Measurements from ENCODE around the gene PCYT1B.

DNA sequence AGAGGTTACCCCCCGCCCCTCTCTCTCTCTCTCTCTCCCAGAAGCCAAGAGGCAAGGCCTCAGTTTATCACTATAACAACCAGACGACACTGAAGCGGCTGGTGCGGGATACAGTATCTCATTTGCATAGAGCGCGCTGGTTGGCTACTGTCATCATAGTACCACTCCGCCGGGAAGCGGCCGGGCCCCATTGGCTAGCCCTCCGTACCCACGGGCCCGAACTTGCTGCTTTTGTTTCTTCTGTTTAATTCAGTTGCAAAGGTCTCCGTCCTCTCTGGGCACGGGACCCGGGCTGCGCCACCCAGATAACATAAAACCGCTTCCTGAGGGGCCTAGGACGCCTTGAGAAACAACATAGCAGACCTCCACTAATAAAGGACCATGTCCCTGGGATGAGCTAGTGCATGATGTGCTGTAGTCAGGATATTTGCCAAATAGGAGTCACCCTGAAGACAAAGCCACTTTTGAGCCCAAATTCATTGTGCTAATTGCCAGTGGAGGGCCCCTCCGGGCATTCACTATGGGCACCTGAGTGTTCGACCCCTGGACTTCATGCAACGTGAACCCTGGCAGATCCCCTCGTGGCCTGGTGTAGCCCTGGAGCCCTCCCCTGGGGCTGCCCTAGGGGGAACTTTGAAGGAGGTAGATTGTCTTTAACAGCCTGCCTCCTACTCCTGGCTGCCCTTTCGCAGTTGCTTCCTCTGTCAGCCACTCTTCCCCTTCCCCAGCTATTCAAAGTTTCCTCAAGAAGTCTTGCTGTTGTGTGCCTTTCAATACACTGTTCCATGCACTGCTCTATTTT lies at the start of gene PCYT1B:
- TF ChIP-seq SUZ12 (IDR thresholded peaks at IDR 0.05) = no peak
- no peak for TF ChIP-seq BHLHE40 (IDR thresholded peaks at IDR 0.05; ENCODE audit: borderline replicate concordance)
- no peak for TF ChIP-seq SP1 (IDR thresholded peaks at IDR 0.05)
- no peak for TF ChIP-seq TARDBP (IDR thresholded peaks at IDR 0.05)

All from HEK293T (cell line).